ENCODE measurements around the gene BMAL2.

Gene BMAL2

DNA sequence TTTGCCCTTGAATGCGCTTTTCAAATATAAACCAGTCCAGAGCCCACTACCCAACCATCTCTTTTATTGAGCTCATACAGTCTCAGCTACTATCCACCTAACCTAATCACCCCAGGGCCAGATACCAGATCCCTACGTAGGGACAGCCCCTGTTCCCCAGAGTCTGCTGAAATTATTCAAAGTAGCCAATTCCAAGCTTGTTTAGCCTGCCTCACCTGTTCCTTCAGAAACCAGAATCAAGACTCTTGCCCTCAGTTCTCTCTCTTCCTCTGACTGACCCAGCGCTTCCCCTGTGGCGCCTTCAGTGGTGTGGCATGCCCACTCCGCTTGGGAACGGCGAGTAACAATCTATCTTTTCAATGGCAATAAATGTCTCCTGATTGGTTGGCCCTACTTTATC, 18.8 kb downstream of the BMAL2 start:
- H3K4me3 ChIP-seq (ENCODE audit: low read depth, low read length), result no peak overlapping the region
- no peak overlapping the region for H3K14ac ChIP-seq (ENCODE audit: low read length)
- H2BK12ac ChIP-seq (ENCODE audit: low read length), result no peak overlapping the region
- H2BK120ac ChIP-seq (ENCODE audit: insufficient read depth, low read length, poor library complexity), result no peak overlapping the region
- H3K79me2 ChIP-seq (ENCODE audit: control insufficient read depth, insufficient read depth, low read length, poor library complexity), result no peaks in the 10 kb centered on the region
- peak overlapping the region; percentile 73 for H3K23ac ChIP-seq (ENCODE audit: low read length)
- H3K9ac ChIP-seq (ENCODE audit: low read length), result no peak overlapping the region
- no peaks in the 10 kb centered on the region for H3K79me1 ChIP-seq (ENCODE audit: low read length)
- H3K36me3 ChIP-seq (ENCODE audit: control insufficient read depth in 1 of 2, insufficient read depth in 2 of 2, low read length in 2 of 2), result no peaks in the 10 kb centered on the region
- H4K12ac ChIP-seq (ENCODE audit: low read depth, low read length), result no peak overlapping the region
- H3K9me3 ChIP-seq (ENCODE audit: insufficient read depth, low read depth, low read length), result no peaks in the 10 kb centered on the region
- peaks cover 0 to 3% of the 10 kb centered on the region in 2 experiments for H3K4me1 ChIP-seq (ENCODE audit: control insufficient read depth in 1 of 2, insufficient read depth in 2 of 2, low read length in 2 of 2)
- no peak overlapping the region for H2AFZ ChIP-seq (ENCODE audit: insufficient read depth, low read length, poor library complexity)
- H2BK5ac ChIP-seq (ENCODE audit: low read depth, low read length, poor library complexity), result no peak overlapping the region
- no peak for DNase-seq
- H3K27ac ChIP-seq (ENCODE audit: low read depth, low read length), result no peak overlapping the region
- H3K18ac ChIP-seq (ENCODE audit: low read length), result no peak overlapping the region
- H3K4ac ChIP-seq (ENCODE audit: low read depth, low read length), result no peak overlapping the region
- H4K8ac ChIP-seq (ENCODE audit: low read depth, low read length), result no peak overlapping the region
- no peaks in the 10 kb centered on the region for H3K27me3 ChIP-seq (ENCODE audit: insufficient read depth, low read length)
- no peak overlapping the region for H3K4me2 ChIP-seq (ENCODE audit: low read length)
- WGBS (ENCODE audit: extremely low coverage, insufficient coverage, insufficient read length), result no CpG with 5 or more reads among the region's 7 CpGs
- H2AK5ac ChIP-seq (ENCODE audit: low read length), result no peak overlapping the region
- no peak overlapping the region for H4K91ac ChIP-seq (ENCODE audit: low read depth, low read length)

DNA sequence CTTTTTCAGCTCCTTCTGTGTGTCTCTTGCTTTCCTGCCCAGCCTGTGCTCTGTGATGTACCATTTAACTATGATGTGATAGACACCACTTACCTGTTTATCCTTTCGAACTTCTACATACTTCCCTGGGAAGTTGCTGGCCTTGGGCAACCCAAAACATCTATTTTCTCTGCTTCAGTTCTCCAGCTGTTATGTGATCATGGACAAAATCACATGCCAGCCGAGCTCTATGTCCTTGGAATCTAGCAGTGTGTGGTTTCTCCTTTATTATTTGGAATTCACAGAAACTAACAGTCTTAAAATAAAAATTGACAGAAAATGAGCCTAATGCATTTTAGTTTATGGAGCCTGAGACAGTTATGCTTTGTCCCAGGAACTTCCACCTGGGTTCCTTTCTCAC, 22.9 kb downstream of the BMAL2 start:
- Histone ChIP-seq H3K36me3 (ENCODE audit: control insufficient read depth in 1 of 2, insufficient read depth in 2 of 2, low read length in 2 of 2) (no peaks in the 10 kb centered on the region), H2AFZ (ENCODE audit: insufficient read depth, low read length, poor library complexity) (no peak overlapping the region), H3K9ac (ENCODE audit: low read length) (no peak overlapping the region), H2BK120ac (ENCODE audit: insufficient read depth, low read length, poor library complexity) (no peak overlapping the region), H2AK5ac (ENCODE audit: low read length) (no peak overlapping the region), H3K9me3 (ENCODE audit: insufficient read depth, low read depth, low read length) (no peaks in the 10 kb centered on the region), H3K79me2 (ENCODE audit: control insufficient read depth, insufficient read depth, low read length, poor library complexity) (no peaks in the 10 kb centered on the region), H3K23ac (ENCODE audit: low read length) (no peak overlapping the region), H4K8ac (ENCODE audit: low read depth, low read length) (no peak overlapping the region), H3K79me1 (ENCODE audit: low read length) (no peaks in the 10 kb centered on the region), H3K4me2 (ENCODE audit: low read length) (no peak overlapping the region), H3K27ac (ENCODE audit: low read depth, low read length) (no peak overlapping the region), H3K18ac (ENCODE audit: low read length) (no peak overlapping the region), H2BK5ac (ENCODE audit: low read depth, low read length, poor library complexity) (no peak overlapping the region), H4K12ac (ENCODE audit: low read depth, low read length) (no peak overlapping the region), H3K14ac (ENCODE audit: low read length) (no peak overlapping the region), H4K91ac (ENCODE audit: low read depth, low read length) (no peak overlapping the region), H3K27me3 (ENCODE audit: insufficient read depth, low read length) (no peaks in the 10 kb centered on the region), H3K4me1 (ENCODE audit: control insufficient read depth in 1 of 2, insufficient read depth in 2 of 2, low read length in 2 of 2) (peaks cover 0 to 3% of the 10 kb centered on the region in 2 experiments), H3K4ac (ENCODE audit: low read depth, low read length) (no peak overlapping the region), H3K4me3 (ENCODE audit: low read depth, low read length) (no peak overlapping the region), H2BK12ac (ENCODE audit: low read length) (no peak overlapping the region)
- WGBS (ENCODE audit: extremely low coverage, insufficient coverage, insufficient read length), result no CpG with 5 or more reads among the region's 2 CpGs
- no peak for DNase-seq

DNA sequence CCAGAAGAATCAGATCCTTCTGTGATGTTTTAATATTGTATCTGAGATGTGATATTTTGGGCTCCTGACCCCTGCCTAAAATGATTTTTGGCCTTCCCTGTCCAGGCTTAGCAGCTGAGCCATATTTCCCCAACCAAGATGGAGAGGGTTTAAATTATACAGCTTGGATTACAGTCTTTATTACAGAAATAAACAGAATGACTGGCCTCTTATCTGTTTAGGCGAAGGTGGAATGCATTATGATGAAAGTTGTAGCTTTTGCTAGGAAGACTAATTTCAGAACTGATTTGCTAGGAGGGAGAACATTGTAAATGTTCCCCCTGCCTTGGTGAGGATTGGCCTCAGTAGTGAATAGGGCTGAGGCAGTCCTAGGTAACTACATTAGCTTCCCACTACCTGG, 23.3 kb downstream of the BMAL2 start:
- DNase-seq, result no peak
- Histone ChIP-seq H2AK5ac (ENCODE audit: low read length) (no peak overlapping the region), H3K4me1 (ENCODE audit: control insufficient read depth in 1 of 2, insufficient read depth in 2 of 2, low read length in 2 of 2) (peaks cover 0 to 3% of the 10 kb centered on the region in 2 experiments), H2AFZ (ENCODE audit: insufficient read depth, low read length, poor library complexity) (no peak overlapping the region), H2BK120ac (ENCODE audit: insufficient read depth, low read length, poor library complexity) (no peak overlapping the region), H3K4me3 (ENCODE audit: low read depth, low read length) (no peak overlapping the region), H3K27me3 (ENCODE audit: insufficient read depth, low read length) (no peaks in the 10 kb centered on the region), H2BK12ac (ENCODE audit: low read length) (no peak overlapping the region), H3K14ac (ENCODE audit: low read length) (no peak overlapping the region), H3K9me3 (ENCODE audit: insufficient read depth, low read depth, low read length) (no peaks in the 10 kb centered on the region), H3K79me1 (ENCODE audit: low read length) (no peaks in the 10 kb centered on the region), H3K79me2 (ENCODE audit: control insufficient read depth, insufficient read depth, low read length, poor library complexity) (no peaks in the 10 kb centered on the region), H3K18ac (ENCODE audit: low read length) (no peak overlapping the region), H4K91ac (ENCODE audit: low read depth, low read length) (no peak overlapping the region), H3K36me3 (ENCODE audit: control insufficient read depth in 1 of 2, insufficient read depth in 2 of 2, low read length in 2 of 2) (no peaks in the 10 kb centered on the region), H3K4me2 (ENCODE audit: low read length) (no peak overlapping the region), H4K8ac (ENCODE audit: low read depth, low read length) (no peak overlapping the region), H2BK5ac (ENCODE audit: low read depth, low read length, poor library complexity) (no peak overlapping the region), H3K27ac (ENCODE audit: low read depth, low read length) (no peak overlapping the region), H4K12ac (ENCODE audit: low read depth, low read length) (no peak overlapping the region), H3K23ac (ENCODE audit: low read length) (no peak overlapping the region), H3K4ac (ENCODE audit: low read depth, low read length) (no peak overlapping the region), H3K9ac (ENCODE audit: low read length) (no peak overlapping the region)
- WGBS (ENCODE audit: extremely low coverage, insufficient coverage, insufficient read length), result no CpG with 5 or more reads among the region's 1 CpG

DNA sequence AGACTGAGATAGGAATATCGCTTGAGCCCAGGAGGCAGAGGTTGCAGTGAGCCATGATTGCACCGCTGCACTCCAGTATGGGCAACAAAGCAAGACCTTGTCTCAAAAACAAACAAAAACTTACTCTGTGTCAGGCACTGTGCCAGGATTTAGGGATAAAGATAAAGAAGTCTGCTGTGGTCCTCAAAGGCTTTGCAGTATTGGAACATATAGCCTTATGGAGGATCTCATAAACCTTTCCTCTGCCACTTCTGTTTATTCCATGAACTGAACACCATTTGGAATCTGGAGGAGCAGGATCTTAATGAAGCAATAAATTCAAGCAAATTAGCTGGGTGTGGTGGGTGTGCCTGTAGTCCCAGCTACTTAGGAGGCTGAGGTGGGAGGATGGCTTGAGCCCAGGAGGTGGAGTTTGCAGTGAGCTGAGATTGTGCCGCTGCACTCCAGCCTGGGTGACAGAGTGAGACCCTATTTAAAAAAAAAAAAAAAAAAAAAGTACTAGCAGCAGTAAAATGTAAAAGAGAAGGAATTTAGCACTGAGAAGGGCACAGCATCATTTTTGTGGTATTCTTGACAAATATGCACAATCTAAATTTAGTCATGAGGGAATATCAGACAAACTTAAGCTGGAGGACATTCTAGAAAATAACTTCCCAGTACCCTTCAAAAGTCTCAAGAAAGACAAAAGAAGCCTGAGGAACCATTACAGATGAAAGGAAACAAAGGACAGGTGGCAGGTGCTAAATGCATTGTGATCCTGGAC, 27.1 kb downstream of the BMAL2 start:
- H3K4me1 ChIP-seq (ENCODE audit: control insufficient read depth in 1 of 2, insufficient read depth in 2 of 2, low read length in 2 of 2), result no peaks in the 10 kb centered on the region
- H4K8ac ChIP-seq (ENCODE audit: low read depth, low read length), result no peak overlapping the region
- H3K4me2 ChIP-seq (ENCODE audit: low read length), result no peak overlapping the region
- no peak overlapping the region for H3K14ac ChIP-seq (ENCODE audit: low read length)
- H2BK120ac ChIP-seq (ENCODE audit: insufficient read depth, low read length, poor library complexity), result no peak overlapping the region
- no peaks in the 10 kb centered on the region for H3K79me1 ChIP-seq (ENCODE audit: low read length)
- no peak overlapping the region for H2AFZ ChIP-seq (ENCODE audit: insufficient read depth, low read length, poor library complexity)
- H3K36me3 ChIP-seq (ENCODE audit: control insufficient read depth in 1 of 2, insufficient read depth in 2 of 2, low read length in 2 of 2), result no peaks in the 10 kb centered on the region
- H3K18ac ChIP-seq (ENCODE audit: low read length), result no peak overlapping the region
- WGBS (ENCODE audit: extremely low coverage, insufficient coverage, insufficient read length), result no CpG with 5 or more reads among the region's 3 CpGs
- no peak overlapping the region for H3K23ac ChIP-seq (ENCODE audit: low read length)
- H3K27me3 ChIP-seq (ENCODE audit: insufficient read depth, low read length), result no peaks in the 10 kb centered on the region
- H4K12ac ChIP-seq (ENCODE audit: low read depth, low read length), result no peak overlapping the region
- no peak overlapping the region for H3K27ac ChIP-seq (ENCODE audit: low read depth, low read length)
- H3K79me2 ChIP-seq (ENCODE audit: control insufficient read depth, insufficient read depth, low read length, poor library complexity), result no peaks in the 10 kb centered on the region
- no peak overlapping the region for H2AK5ac ChIP-seq (ENCODE audit: low read length)
- no peak for DNase-seq
- no peaks in the 10 kb centered on the region for H3K9me3 ChIP-seq (ENCODE audit: insufficient read depth, low read depth, low read length)
- no peak overlapping the region for H4K91ac ChIP-seq (ENCODE audit: low read depth, low read length)
- no peak overlapping the region for H3K4me3 ChIP-seq (ENCODE audit: low read depth, low read length)
- H2BK5ac ChIP-seq (ENCODE audit: low read depth, low read length, poor library complexity), result no peak overlapping the region
- H3K9ac ChIP-seq (ENCODE audit: low read length), result no peak overlapping the region
- no peak overlapping the region for H2BK12ac ChIP-seq (ENCODE audit: low read length)
- no peak overlapping the region for H3K4ac ChIP-seq (ENCODE audit: low read depth, low read length)

Data from trophoblast cell (in vitro differentiated cells and primary cell).